ENCODE results near the gene WDR70.

Gene WDR70

GRCh38 chr5:37751227-37751626 lies 372.1 kb downstream of the WDR70 start:
- DNase-seq (ENCODE audit: low read depth) = peak; percentile 15
- TF ChIP-seq, protein P1, sequence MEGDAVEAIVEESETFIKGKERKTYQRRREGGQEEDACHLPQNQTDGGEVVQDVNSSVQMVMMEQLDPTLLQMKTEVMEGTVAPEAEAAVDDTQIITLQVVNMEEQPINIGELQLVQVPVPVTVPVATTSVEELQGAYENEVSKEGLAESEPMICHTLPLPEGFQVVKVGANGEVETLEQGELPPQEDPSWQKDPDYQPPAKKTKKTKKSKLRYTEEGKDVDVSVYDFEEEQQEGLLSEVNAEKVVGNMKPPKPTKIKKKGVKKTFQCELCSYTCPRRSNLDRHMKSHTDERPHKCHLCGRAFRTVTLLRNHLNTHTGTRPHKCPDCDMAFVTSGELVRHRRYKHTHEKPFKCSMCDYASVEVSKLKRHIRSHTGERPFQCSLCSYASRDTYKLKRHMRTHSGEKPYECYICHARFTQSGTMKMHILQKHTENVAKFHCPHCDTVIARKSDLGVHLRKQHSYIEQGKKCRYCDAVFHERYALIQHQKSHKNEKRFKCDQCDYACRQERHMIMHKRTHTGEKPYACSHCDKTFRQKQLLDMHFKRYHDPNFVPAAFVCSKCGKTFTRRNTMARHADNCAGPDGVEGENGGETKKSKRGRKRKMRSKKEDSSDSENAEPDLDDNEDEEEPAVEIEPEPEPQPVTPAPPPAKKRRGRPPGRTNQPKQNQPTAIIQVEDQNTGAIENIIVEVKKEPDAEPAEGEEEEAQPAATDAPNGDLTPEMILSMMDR (conservative IDR thresholded peaks at IDR 0.05; ENCODE audit: low read depth, low read length) = no peak
- H3K4me3 ChIP-seq (ENCODE audit: low read depth, low read length) = no peak overlapping the region

- no peak overlapping the region for H3K4me3 ChIP-seq (ENCODE audit: low read depth, low read length)
- TF ChIP-seq, protein P1 (conservative IDR thresholded peaks at IDR 0.05; ENCODE audit: low read depth, low read length) = no peak
- DNase-seq (ENCODE audit: low read depth) = no peak
Measured at GRCh38 chr5:37754976-37755375, 375.9 kb downstream of the WDR70 start.

- DNase-seq (ENCODE audit: low read depth) = no peak
- TF ChIP-seq, protein P1 (conservative IDR thresholded peaks at IDR 0.05; ENCODE audit: low read depth, low read length) = no peak
- H3K4me3 ChIP-seq (ENCODE audit: low read depth, low read length) = no peak overlapping the region
Measured at GRCh38 chr5:37755581-37755980, 376.5 kb downstream of the WDR70 start.

- no peak overlapping the region for H3K4me3 ChIP-seq (ENCODE audit: low read depth, low read length)
- TF ChIP-seq, protein P1 (conservative IDR thresholded peaks at IDR 0.05; ENCODE audit: low read depth, low read length) = no peak
- DNase-seq (ENCODE audit: low read depth) = no peak
Measured at GRCh38 chr5:37756248-37756647, 377.1 kb downstream of the WDR70 start.

DNA sequence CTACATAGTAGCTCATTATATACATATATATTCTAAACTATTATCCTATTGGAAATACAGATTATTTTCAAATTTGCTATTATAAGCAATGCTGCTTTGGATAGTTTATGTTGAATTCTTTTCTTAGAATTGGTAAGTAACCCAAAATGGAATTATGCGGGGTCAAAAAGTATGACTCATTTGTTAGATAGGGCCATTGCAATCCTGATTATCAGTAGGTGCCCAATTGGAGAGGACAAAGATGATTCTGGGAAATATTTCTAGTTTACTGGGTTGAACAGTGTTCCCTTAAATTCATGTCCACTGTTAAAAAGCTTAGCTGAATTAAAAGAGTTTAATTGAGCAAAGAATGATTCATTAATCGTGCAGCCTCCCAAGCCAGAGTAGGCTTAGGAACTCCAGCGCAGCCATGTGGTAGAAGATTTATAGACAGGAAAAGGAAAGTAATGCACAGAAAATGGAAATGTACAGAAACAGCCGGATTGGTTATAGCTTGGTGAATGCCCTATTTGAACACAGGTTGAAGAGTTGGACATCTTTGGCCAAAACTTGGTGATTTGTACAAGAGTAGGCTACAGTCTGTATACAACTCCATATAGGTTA lies 379.0 kb downstream of the WDR70 start:
- TF ChIP-seq, protein P1 (conservative IDR thresholded peaks at IDR 0.05; ENCODE audit: low read depth, low read length) = peak; percentile 60
- H3K4me3 ChIP-seq (ENCODE audit: low read depth, low read length) = no peak overlapping the region
- DNase-seq (ENCODE audit: low read depth) = peak; percentile 48

- no peak overlapping the region for H3K4me3 ChIP-seq (ENCODE audit: low read depth, low read length)
- no peak for DNase-seq (ENCODE audit: low read depth)
- TF ChIP-seq, protein P1 (conservative IDR thresholded peaks at IDR 0.05; ENCODE audit: low read depth, low read length) = no peak
Measured at GRCh38 chr5:37767251-37767650, 388.1 kb downstream of the WDR70 start.

DNA sequence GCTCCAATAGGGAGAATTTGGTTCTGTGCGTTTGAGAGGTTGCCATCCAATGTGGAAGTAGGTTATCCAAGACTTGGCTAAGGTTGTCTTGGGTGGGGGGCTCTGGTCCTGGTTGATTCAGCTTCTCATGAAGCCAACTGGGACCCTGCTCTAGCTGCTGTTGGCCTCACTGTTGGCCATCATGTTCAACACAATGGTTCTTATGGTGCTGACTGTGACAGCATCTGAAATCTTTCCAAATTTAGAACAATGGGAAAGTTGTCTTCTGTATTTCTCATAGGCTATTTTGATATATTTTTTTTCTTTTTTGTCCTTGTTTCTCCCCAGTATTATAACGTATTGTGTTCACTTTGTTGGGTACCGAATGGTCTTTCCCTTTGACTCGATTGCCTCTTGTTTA lies 388.8 kb downstream of the WDR70 start:
- DNase-seq (ENCODE audit: low read depth) = no peak
- TF ChIP-seq, protein P1 (conservative IDR thresholded peaks at IDR 0.05; ENCODE audit: low read depth, low read length) = no peak
- H3K4me3 ChIP-seq (ENCODE audit: low read depth, low read length) = no peak overlapping the region
